AG09309 (cell line): ENCODE results near the gene NTPCR.

Experiments used
- DNase-seq: peaks from one replicate; pipeline ENCODE4 v3.0.0-alpha.2; 2010; ENCODE audit warnings: low read depth
- H3K4me3 ChIP-seq: 2 replicates; pipeline ENCODE4 v1.5.1; 2011; ENCODE audit warnings: mild to moderate bottlenecking, low read depth, low read length, moderate library complexity; ENCODE audit not compliant: control insufficient read depth
- CTCF ChIP-seq: IDR thresholded peaks from 2 replicates; pipeline ENCODE4 v1.5.1; 2011; ENCODE audit warnings: mild to moderate bottlenecking, low read depth, low read length, inconsistent platforms; ENCODE audit not compliant: insufficient read depth, control insufficient read depth; ENCODE audit errors: missing control alignments

Gene NTPCR

GRCh38 chr1:232979558-232979957 lies 29.1 kb downstream of the NTPCR start:
- no peak for TF ChIP-seq CTCF
- DNase-seq, result no peak
- H3K4me3 ChIP-seq, result no peak overlapping the region

- no peak overlapping the region for H3K4me3 ChIP-seq
- TF ChIP-seq CTCF, result no peak
- no peak for DNase-seq
Observed at GRCh38 chr1:232980355-232980978, 30.1 kb downstream of the NTPCR start.

- DNase-seq, result no peak
- no peak overlapping the region for H3K4me3 ChIP-seq
- TF ChIP-seq CTCF, result no peak
Observed at GRCh38 chr1:232980986-232981560, 30.7 kb downstream of the NTPCR start.

- no peak for TF ChIP-seq CTCF
- DNase-seq, result peak; percentile 49
Observed at GRCh38 chr1:232982238-232982944, 32.0 kb downstream of the NTPCR start.

GRCh38 chr1:232983375-232983774 lies 33.0 kb downstream of the NTPCR start:
- DNase-seq, result no peak
- TF ChIP-seq CTCF, result no peak
- no peak overlapping the region for H3K4me3 ChIP-seq

More at GRCh38 chr1:232982238-232982944, 32.0 kb downstream of the NTPCR start:
- no peak overlapping the region for H3K4me3 ChIP-seq

- no peak for TF ChIP-seq CTCF
- no peak overlapping the region for H3K4me3 ChIP-seq
- no peak for DNase-seq
Observed at GRCh38 chr1:232983817-232984567, 33.6 kb downstream of the NTPCR start.
